ENCODE measurements around the gene RARS2. TPM values are rescaled to one million over a fixed set of nuclear protein-coding genes. Genes with fewer than 3 reads are reported as not detected.
A peak's percentile ranks its signal among the peaks of the same experiment; 100 is the strongest.

The RARS2 gene
- total RNA-seq, 1 experiment from 2014 or later, result 32.0 TPM

- peaks cover 6% of the 10 kb centered on the region for H3K4me1 Mint-ChIP-seq (ENCODE audit: low read depth, unreplicated experiment)
- peaks cover 16% of the 10 kb centered on the region for H3K36me3 Mint-ChIP-seq (ENCODE audit: insufficient read depth, unreplicated experiment)
- no peak overlapping the region for H3K27ac Mint-ChIP-seq (ENCODE audit: unreplicated experiment)
- H3K27me3 Mint-ChIP-seq (ENCODE audit: insufficient read depth, unreplicated experiment), result no peaks in the 10 kb centered on the region
- ChIA-PET CTCF (no interaction called here), POLR2A (no interaction called here)
- H3K4me1 ChIP-seq, result 0 out of 2 replicates have a peak, but pooled peaks cover 8% of the 10 kb centered on the region
- H3K36me3 ChIP-seq (ENCODE audit: control insufficient read depth, insufficient read depth, low read length), result no peaks in the 10 kb centered on the region; the same call in 1 of the 2 replicates
- TF ChIP-seq, protein P1, sequence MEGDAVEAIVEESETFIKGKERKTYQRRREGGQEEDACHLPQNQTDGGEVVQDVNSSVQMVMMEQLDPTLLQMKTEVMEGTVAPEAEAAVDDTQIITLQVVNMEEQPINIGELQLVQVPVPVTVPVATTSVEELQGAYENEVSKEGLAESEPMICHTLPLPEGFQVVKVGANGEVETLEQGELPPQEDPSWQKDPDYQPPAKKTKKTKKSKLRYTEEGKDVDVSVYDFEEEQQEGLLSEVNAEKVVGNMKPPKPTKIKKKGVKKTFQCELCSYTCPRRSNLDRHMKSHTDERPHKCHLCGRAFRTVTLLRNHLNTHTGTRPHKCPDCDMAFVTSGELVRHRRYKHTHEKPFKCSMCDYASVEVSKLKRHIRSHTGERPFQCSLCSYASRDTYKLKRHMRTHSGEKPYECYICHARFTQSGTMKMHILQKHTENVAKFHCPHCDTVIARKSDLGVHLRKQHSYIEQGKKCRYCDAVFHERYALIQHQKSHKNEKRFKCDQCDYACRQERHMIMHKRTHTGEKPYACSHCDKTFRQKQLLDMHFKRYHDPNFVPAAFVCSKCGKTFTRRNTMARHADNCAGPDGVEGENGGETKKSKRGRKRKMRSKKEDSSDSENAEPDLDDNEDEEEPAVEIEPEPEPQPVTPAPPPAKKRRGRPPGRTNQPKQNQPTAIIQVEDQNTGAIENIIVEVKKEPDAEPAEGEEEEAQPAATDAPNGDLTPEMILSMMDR (IDR thresholded peaks at IDR 0.05; ENCODE audit: insufficient read depth in 1 of 2, low read depth in 1 of 2, low read length in 1 of 2, severe bottlenecking in 1 of 2, unreplicated experiment in 1 of 2), result no peak
- DNase-seq, result no peak
- BruUV-seq (replicated peaks), result no TSS peak
- intact Hi-C loops (cut with micrococcal nuclease; ENCODE audit: unreplicated experiment), result no loop called here
- no peak overlapping the region for H3K4me3 ChIP-seq (ENCODE audit: low read depth, low read length)
- no peak overlapping the region for H3K4me3 Mint-ChIP-seq (ENCODE audit: unreplicated experiment)
- H3K9me3 Mint-ChIP-seq (ENCODE audit: unreplicated experiment), result peaks cover 17% of the 10 kb centered on the region
- no peaks in the 10 kb centered on the region for H3K9me3 ChIP-seq
- H3K27me3 ChIP-seq (replicated peaks; ENCODE audit: control insufficient read depth, insufficient read depth, low read length), result no peaks in the 10 kb centered on the region
Measured at GRCh38 chr6:87482366-87482765, 107.4 kb downstream of the RARS2 start.

GRCh38 chr6:87481931-87482330, 107.9 kb downstream of the RARS2 start:
- no peaks in the 10 kb centered on the region; the same call in 1 of the 2 replicates for H3K36me3 ChIP-seq (ENCODE audit: control insufficient read depth, insufficient read depth, low read length)
- H3K4me3 Mint-ChIP-seq (ENCODE audit: unreplicated experiment), result no peak overlapping the region
- H3K27me3 Mint-ChIP-seq (ENCODE audit: insufficient read depth, unreplicated experiment), result no peaks in the 10 kb centered on the region
- peaks cover 6% of the 10 kb centered on the region for H3K4me1 Mint-ChIP-seq (ENCODE audit: low read depth, unreplicated experiment)
- CTCF ChIA-PET, result no interaction called here
- 0 out of 2 replicates have a peak, but pooled peaks cover 8% of the 10 kb centered on the region for H3K4me1 ChIP-seq
- no peak overlapping the region for H3K4me3 ChIP-seq (ENCODE audit: low read depth, low read length)
- no peak for DNase-seq
- no TSS peak for BruUV-seq (replicated peaks)
- H3K27ac Mint-ChIP-seq (ENCODE audit: unreplicated experiment), result no peak overlapping the region
- no peaks in the 10 kb centered on the region for H3K27me3 ChIP-seq (replicated peaks; ENCODE audit: control insufficient read depth, insufficient read depth, low read length)
- H3K9me3 Mint-ChIP-seq (ENCODE audit: unreplicated experiment), result peaks cover 17% of the 10 kb centered on the region
- no peaks in the 10 kb centered on the region for H3K9me3 ChIP-seq
- POLR2A ChIA-PET, result no interaction called here
- intact Hi-C loops (cut with micrococcal nuclease; ENCODE audit: unreplicated experiment), result no loop called here
- H3K36me3 Mint-ChIP-seq (ENCODE audit: insufficient read depth, unreplicated experiment), result peaks cover 16% of the 10 kb centered on the region
- TF ChIP-seq, protein P1 (IDR thresholded peaks at IDR 0.05; ENCODE audit: insufficient read depth in 1 of 2, low read depth in 1 of 2, low read length in 1 of 2, severe bottlenecking in 1 of 2, unreplicated experiment in 1 of 2), result no peak

GRCh38 chr6:87473419-87473903, 116.3 kb downstream of the RARS2 start:
- Histone ChIP-seq H3K9me3 (no peaks in the 10 kb centered on the region), H3K27me3 (replicated peaks; ENCODE audit: control insufficient read depth, insufficient read depth, low read length) (no peaks in the 10 kb centered on the region), H3K36me3 (ENCODE audit: control insufficient read depth, insufficient read depth, low read length) (no peaks in the 10 kb centered on the region), H3K4me3 (ENCODE audit: low read depth, low read length) (peak overlapping the region; percentile 84), H3K4me1 (no peaks in the 10 kb centered on the region)
- H3K27ac Mint-ChIP-seq (ENCODE audit: unreplicated experiment), result peak overlapping the region; percentile 93
- H3K27me3 Mint-ChIP-seq (ENCODE audit: insufficient read depth, unreplicated experiment), result no peaks in the 10 kb centered on the region
- H3K4me3 Mint-ChIP-seq (ENCODE audit: unreplicated experiment), result peak overlapping the region; percentile 84
- ChIA-PET POLR2A (no interaction called here), CTCF (interaction anchor here (0.6 kb wide), 1 partner anchor 21 kb away, joined by 4 read pairs; no protein-coding TSS in a partner anchor)
- no peaks in the 10 kb centered on the region for H3K4me1 Mint-ChIP-seq (ENCODE audit: low read depth, unreplicated experiment)
- no peaks in the 10 kb centered on the region for H3K36me3 Mint-ChIP-seq (ENCODE audit: insufficient read depth, unreplicated experiment)
- no TSS peak for BruUV-seq (replicated peaks)
- TF ChIP-seq, protein P1 (IDR thresholded peaks at IDR 0.05; ENCODE audit: insufficient read depth in 1 of 2, low read depth in 1 of 2, low read length in 1 of 2, severe bottlenecking in 1 of 2, unreplicated experiment in 1 of 2), result no peak
- intact Hi-C loops (cut with micrococcal nuclease; ENCODE audit: unreplicated experiment), result loop anchor here (1.0 to 10.0 kb wide), 6 partner anchors 66 to 409 kb away; partner anchors contain the start of genes CFAP206, SMIM8 and ZNF292
- DNase-seq, result peak; percentile 28 to 38
- no peaks in the 10 kb centered on the region for H3K9me3 Mint-ChIP-seq (ENCODE audit: unreplicated experiment)

All from Caco-2 (cell line).